HG02885 (cell line): ENCODE results near the gene FA2H.
A peak's percentile ranks its signal among the peaks of the same experiment; 100 is the strongest.
"Not testable (repeated sequence)": the region's sequence is repeated elsewhere in the genome, so short reads cannot be mapped to it uniquely, and the experiment has no call there.

Experiments used
- ATAC-seq: cut with Tn5 transposase; IDR thresholded peaks from one replicate; pipeline ENCODE4 v1.9.1; 2021; ENCODE audit warnings: mild to moderate bottlenecking; ENCODE audit not compliant: unreplicated experiment, poor library complexity

The FA2H gene

DNA sequence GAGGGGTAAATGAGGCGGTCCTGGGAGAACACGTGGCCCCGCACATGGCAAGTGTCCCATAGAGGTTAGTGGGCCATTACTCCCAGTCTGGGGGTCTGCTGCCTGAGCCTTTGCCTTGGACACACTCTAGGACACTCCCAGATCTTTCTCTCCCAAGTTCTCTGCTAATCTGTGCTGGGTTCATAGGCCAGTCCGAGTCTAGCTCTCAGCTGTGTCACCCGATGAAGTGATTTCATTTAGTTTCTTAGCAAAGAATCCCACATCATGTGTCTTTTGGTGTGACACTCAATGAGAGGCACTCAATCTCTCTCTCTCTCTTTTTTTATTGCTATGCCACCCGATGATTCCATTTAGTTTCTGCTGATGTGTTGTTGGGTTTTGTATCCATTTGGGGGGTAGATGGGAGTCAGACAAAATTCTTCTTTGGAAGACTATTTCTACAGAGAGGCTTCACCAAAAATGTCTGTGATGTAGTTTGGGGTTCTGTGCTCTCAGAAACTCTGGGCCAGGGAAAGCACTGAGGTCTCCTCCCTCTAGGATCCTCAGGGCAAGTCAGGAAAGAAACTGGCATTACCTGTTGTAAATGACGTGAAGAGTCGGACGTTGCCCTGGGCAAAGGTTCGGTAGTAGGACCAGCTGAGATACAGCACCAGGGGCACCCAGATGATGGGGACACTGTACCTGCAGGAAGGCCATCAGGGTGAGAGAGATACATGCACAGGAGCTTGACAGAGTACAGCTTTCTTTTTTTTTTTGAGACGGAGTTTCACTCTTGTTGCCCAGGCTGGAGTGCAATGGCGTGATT is 48.8 kb downstream of the FA2H start:
- ATAC-seq, result no peak

DNA sequence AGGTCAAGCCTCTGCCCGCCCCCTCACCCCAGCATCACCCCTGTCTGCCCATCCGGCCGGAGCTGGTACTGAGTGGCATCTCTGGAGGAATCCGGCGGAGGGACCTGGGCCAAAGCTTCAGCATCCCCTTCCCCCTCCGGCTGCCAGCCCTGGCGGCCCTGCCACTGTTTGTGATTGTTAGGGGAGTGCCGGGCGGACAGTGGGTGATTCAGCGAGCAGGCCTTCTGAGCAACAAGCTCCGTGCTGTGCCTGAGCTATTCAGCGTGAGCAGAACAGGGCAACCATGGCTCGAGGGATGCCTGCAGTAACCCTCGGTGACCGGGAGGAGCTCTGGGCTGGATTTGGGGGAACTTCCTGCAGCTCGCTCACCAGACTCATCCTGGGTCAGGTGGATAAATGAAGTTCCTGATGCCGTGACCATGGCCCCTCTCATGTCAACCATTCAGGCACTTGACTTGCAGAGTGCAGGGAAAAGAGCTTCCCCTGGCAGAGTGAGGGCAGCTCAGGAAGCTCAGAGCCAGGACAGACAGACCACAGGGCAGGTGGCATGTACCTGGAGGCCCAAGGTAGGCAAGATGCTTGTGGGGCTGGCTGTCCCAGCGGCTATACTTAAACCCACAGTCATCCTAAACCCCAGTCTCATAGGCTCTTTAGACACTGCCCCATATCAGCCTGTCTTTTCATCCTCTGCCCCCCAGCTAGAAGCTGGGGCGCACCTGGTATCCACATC is 49.6 kb downstream of the FA2H start:
- ATAC-seq, result no peak

DNA sequence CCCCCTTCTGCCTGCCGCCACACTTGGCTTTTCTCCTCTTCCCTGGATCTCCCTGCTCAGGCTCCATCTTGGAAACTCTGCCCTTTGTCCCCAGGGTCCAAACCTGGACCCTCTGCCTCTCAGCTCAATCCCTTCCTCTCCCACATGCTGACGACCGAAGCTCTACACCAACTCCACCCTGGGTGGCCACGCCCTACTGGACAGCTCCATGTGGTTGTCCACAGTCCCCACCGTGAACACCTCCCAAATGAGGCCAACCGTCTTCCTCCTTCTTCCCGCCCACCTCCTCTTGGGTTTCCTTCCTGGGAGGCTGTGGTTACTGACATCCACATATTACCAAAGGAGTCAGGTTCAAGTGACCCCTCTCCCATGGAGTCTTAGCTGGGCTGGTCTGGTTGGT is 51.4 kb downstream of the FA2H start:
- ATAC-seq, result no peak

DNA sequence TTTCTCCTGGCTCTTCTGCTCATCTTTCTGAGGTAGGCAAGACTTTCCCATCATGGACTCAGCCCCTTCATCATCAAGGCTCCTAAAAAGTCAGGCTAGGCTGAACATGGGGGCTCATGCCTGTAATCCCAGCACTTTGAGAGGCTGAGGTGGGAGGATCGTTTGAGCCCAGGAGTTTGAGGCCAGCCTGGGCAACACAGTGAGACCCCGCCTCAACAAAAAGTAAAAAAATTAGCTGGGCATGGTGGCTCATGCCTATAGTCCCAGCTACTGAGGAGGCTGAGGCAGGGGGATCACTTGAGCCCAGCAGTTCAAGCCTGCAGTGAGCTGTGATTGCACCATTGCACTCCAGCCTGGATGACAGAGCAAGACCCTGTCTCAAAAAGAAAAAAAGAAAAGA is 52.5 kb downstream of the FA2H start:
- not testable (repeated sequence) for ATAC-seq

DNA sequence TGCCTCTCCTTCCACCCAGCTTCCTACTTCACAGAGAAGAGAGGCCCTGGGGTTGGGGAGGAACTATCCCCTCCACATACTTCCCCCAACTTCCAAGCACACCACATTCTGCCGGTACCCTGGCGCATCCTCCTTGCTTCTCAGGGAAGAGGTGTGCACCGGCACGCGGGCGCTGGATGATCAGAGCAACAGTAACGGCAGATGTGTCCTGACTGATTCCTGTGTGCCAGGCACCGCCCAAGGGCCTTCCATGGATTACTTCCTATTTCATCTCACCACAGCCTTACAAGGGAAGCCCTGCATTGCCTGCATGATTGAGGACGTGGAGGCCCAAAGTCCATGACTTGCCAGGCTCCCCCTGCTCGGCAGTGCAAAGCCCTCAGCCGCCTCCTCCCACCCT is 52.9 kb downstream of the FA2H start:
- no peak for ATAC-seq

DNA sequence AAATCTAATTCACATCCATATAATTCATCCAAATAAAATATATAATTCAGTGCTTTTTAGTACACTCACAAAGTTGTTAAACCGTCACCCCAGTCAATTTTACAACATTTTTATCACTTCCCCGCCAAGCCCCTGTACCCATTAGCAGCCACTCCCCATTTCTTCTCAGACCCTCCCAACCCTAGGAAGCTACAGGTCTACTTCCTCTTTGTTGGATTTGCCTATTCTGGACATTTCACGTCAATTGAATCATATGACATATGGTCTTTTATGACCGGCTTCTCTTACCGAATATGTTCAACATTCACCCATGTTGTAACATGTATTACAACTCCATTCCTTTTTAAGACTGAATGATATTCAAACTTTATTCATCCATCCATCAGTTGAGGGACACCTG is 54.0 kb downstream of the FA2H start:
- no peak for ATAC-seq

DNA sequence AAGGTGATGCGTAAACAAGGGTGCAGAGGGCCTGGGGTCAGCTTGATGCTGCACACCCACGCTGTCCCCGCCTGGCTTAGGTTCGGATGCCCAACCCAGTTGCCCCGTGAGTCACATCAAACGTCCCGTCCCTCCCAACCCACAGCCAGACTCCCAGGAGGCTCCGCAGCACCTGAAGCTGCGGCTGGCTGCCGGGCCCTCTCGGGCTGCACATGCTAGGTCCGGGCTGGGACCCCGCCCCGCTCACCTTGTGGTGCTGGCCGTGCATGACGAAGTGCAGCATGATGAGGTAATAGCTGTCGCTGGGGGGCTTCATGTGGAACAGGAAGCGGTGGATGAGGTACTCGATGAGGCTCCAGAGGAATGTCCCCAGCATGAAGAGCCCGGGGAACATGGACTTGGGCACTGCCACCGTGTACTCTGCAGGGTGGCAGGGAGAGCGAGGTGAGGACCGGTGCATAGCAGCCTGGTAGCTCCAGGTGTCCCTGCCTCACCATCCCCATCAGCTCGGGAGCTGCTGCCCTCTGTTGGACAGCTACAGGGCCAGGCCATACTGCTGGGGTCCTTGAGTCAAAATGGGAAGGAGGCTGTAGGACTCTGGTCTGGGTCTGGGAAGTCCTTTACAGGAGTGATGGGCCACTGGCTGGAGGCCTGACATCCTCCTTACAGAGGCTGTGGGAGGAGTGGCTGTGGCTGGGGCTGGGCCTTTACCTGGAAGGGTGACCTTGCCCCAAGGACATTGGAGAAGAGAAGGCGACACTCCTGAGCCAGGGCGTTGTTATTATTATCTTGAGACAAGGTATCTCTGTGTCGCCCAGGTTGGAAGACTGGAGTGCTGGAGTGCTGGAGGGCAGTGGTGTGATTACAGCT is 55.6 kb downstream of the FA2H start:
- ATAC-seq, result no peak

DNA sequence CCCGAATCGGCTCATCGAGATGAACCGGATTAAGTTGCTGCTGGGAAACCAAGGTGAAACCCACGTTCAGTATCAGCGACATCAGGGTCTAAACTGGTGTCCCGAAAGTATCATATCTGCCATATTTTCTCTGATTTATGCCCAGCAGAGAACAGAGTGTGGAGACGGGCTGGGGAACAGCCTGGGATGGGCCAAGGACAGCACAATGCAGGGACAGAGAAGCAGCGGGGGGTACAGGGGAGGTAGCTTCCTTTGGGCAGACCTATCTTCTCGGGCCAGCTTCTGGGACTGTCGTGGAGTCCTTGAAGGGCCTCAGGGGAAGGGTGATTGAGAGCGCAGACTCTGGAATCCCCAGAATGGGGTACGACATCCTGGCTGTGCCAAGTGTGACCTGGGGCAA is 56.5 kb downstream of the FA2H start:
- no peak for ATAC-seq

DNA sequence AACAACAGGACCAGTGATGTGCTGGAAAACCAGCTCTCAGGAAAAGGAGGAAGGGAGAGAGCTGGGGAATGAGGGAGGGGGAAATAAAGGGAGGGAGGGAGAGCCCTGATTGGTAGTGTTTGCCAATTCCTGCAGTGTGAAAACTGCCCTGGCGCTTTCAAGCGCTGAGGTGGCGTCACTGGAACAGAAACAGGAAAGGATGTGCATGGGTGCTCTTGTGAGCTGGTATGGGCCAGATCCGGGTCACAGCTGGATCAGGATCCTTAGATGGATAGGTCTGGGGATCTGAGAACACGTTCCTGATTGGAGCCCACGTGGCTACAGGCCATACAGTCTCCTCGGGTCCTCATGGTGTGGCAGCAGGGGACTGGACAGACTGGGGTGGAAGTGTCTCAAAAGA is 57.3 kb downstream of the FA2H start:
- ATAC-seq, result no peak

DNA sequence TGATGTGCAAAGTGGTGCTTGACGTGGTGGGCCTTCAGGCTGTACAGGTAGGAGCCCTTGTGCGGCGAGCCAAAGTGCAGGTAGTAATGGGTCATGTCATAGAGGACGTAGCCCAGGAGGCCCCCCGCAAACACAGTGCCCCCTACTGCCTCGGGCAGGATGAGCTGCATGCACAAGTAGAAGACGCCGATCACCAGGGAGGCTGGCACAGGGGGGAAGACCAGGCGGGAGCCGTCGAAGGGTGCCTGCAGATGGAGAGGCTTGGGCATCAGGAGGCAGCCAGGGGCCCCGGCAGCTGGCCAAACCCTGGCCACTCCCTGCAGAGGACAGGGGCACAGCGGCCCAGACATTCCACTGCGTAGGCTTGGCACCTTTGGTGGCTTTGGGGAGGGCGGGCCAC is 58.3 kb downstream of the FA2H start:
- no peak for ATAC-seq

DNA sequence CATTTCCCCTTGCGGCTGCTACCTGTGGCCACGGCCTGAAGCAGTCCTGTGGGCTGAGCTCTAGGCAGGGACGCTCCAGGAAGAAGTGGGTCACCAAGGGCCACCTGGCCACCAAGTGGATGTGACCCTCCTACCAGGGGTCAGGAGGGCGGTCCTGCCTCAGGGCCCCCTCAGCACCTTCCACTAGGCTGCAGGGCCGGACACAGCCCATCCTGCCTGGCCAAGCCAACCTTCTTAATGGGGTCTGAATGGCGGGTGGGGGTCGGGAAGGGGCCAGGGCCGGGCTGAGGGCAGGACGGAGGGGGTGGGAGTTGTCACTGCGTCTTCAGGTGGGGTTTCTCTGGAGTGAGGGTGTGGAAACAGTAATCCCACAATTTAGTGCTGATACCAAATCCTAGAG is 60.7 kb downstream of the FA2H start:
- ATAC-seq, result no peak

DNA sequence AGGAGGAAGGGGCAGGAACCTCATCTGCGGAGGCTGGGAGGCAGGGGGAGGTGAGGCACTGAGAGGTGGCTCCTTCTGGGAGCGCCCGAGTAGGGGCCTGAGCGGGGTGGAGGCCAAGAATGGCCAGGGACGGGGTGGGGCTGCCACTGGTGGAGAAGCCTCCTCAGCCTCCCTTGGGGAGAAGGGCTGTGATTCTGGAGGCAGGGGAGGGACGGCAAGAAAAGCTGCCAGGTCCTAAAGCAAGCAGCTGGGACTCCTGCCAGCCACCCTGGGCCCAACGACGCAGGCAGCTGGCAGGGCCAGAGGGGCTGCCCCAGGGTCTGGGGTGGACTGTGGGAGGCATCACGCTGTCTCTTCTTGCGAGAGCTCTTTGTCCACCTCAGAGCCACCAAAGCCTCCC is 61.3 kb downstream of the FA2H start:
- ATAC-seq, result no peak

DNA sequence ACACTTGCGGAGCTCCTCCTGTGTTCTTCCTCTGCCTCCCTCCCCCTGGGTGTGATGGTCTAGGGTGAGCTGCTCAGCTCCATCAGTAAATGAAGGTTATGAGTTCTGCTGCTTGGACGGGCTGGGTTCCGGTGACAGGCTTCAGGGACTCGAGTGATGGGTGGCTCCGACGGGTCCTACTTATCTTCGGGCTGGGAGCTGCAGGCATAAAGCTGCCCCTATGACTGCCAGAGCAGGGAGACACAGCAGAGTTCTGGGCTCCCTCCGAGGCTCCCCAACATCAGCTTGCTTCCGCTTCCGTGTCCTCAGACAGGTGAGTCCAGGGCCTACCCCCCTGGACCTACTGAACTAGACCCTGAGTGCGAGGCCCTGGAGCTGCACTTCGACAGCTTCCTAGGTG is 62.7 kb downstream of the FA2H start:
- no peak for ATAC-seq

DNA sequence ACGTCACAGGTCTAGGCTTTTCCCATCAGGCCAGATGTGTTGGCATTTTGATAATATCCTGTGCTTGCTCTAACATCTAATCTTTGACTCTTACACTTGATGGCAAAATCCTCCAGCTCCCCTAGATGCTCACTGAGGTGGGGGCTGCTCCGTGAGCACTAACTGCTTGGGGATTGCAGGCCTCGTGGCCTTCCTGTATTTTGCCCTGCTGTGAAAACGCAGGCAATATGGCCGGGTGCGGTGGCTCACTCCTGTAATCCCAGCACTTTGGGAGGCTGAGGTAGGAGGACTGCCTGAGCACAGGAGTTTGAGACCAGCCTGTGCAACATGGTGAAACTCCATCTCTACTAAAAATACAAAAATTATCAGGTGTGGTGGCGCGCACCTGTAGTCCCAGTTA is 64.2 kb downstream of the FA2H start:
- no peak for ATAC-seq

DNA sequence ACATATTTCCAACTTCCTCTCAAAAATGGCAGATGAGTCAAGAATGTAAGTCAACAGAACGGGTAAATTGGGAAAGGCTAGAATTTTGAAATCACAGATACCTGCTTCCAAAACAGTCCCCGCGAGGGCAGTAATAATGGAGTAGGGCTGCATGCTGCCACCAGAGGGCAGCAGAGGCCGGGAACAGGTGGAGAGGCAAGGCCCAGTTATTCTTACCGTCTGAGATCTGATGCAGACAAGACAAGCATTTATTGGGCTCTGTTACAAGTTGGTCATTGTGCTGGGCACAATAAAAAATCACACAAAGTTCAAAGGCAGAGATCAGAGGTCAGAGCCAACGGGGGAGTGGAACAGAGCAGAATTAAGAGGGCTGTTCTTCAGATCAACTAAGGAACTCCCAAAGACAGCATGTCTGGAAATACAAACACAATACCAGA is 65.2 kb downstream of the FA2H start:
- ATAC-seq, result peak; percentile 90

DNA sequence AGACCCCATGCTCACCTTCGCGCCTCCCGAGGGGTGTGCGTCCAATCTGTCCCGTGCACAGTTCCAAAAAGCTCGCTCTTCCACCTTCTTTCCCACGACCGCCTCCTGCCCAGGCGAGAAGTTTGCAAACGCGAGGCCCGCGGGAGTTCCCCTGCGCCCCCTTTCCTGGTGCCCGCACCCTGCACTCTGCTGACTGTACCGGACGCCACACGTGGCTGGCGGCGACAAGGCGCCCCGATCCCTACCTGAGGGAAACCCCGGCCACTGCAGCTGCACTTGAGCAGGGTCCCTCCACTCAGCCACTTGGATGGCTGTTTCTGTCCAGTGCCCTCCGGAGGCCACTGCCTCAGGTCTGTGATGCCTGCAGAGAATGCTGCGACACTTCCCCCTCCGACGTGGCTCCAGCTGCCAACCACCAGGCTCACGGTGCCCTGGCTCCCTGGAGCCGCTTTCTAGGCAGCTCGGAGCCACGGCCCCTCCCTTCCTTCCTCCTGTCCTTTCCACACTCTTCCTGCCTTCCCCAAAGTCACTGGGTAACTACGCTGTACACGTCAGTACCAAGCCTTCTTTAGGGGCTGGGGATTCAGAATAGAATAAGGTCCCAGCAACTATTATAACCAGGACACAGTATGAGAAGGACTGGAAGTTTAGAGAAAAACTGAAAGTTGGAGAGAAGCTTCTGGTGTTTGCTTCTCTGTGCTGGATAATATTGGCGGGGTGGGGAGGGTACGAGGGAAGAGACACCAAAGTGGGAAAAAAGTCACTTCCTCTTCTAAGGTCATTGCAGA is 74.0 kb downstream of the FA2H start, which contains the start of gene MLKL:
Gene MLKL, minus strand, starts transcription at position 425 of the 788 bp plus-strand sequence. CDS start 5,105 bp downstream, outside the sequence.
- peak; percentile 56 for ATAC-seq

DNA sequence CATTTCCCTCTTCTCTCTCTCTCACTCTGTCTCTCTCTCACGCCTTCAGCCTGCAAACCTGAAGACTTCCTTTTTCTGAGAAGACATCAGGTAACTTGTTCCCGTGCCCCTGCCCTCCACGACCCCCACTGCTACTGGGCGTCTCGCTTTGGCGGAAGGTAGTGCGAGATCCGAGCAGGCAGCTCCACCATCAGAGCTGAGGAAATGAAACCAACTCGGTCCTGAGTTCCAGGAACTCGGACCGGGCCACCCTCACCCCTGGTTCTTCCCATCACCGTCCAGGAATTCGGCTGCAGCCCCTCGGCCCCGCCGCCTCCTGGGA is 74.5 kb downstream of the FA2H start:
- peak; percentile 23 for ATAC-seq

DNA sequence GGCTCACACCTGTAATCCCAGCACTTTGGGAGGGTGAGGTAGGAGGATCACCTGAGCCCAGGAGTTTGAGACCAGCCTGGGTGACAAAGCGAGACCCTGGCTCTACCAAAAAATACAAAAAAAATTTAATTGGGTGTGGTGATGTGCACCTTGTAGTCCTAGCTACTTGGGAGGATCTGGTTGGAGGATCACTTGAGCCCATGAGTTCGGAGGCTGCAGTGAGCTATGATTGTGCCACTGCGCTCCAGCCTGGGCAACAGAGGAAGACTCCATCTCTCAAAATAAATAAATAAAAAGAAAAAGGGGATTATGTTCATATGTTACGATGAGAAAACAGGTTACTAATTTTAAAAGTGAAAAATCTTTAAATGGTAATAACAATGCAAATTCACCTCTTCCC is 75.0 kb downstream of the FA2H start:
- ATAC-seq, result no peak

DNA sequence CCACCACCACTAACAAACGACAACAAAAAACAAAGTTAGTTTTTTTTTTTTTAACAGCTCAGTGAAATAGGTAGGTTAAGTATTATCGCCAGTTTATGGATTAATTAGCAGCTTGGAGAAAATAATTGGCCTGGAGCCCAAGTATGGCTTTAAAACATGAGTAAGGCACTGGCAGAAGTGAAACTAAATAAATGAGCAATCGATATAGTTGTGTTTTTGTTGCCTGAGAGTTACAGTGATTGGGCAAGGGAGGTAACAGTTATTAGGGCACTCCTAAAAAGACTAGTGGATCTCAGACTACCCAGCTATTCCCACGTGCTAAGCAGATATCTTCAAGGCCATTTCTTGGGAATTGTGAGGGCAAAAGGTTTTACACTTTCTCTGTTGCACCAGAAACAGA is 76.4 kb downstream of the FA2H start:
- no peak for ATAC-seq
